Upper lobe of right lung (tissue), 1 donor: ENCODE measurements around the gene IL6ST. TPM values are rescaled to one million over a fixed set of nuclear protein-coding genes. Genes with fewer than 3 reads are reported as not detected.

ENCODE experiments used
- ATAC-seq: fragments of 200-7000 bp; cut with Tn5 transposase; one replicate; pipeline ENCODE4 v1.9.1; 2020; ENCODE audit warnings: mild to moderate bottlenecking, moderate library complexity
- DNase-seq: peaks from one replicate; pipeline ENCODE4 v3.0.0-alpha.2; 2020
- H3K27ac ChIP-seq: fragments of 200-600 bp; one replicate; pipeline ENCODE4 v1.8.0; 2022
- H3K27me3 ChIP-seq: fragments of 200-600 bp; one replicate; pipeline ENCODE4 v1.8.0; 2022; ENCODE audit warnings: mild to moderate bottlenecking
- H3K36me3 ChIP-seq: fragments of 200-600 bp; one replicate; pipeline ENCODE4 v1.8.0; 2022
- H3K4me1 ChIP-seq: fragments of 200-600 bp; one replicate; pipeline ENCODE4 v1.8.0; 2022
- H3K4me3 ChIP-seq: fragments of 200-600 bp; one replicate; pipeline ENCODE4 v1.8.0; 2022; ENCODE audit warnings: mild to moderate bottlenecking
- H3K9me3 ChIP-seq: fragments of 200-600 bp; one replicate; pipeline ENCODE4 v1.8.0; 2022
- intact Hi-C: fragments of 100-400 bp; cut with DNase I; formaldehyde crosslinking; loops from one replicate; pipeline ENCODE4 v1.11.0; 2022
- total RNA-seq: library from RNA; stranded (reverse); fragmentation: NEBNext Ultra II Directional; extraction: Animal tissue kit (Norgen Biotek cat#: 25700); gene quantifications from one replicate; pipeline ENCODE4 v1.2.1, GENCODE V29; 2021
- TF ChIP-seq, protein P1 (sequence below): fragments of 200-600 bp; IDR thresholded peaks from one replicate; pipeline ENCODE4 v1.8.0; 2022; ENCODE audit warnings: antibody characterized with exemption
- donor health status: DM: no; HTN: yes; CAD: no; lungs with severe emphysema.

The IL6ST gene
- total RNA-seq, 1 donor from 2014 or later, result 435 TPM

DNA sequence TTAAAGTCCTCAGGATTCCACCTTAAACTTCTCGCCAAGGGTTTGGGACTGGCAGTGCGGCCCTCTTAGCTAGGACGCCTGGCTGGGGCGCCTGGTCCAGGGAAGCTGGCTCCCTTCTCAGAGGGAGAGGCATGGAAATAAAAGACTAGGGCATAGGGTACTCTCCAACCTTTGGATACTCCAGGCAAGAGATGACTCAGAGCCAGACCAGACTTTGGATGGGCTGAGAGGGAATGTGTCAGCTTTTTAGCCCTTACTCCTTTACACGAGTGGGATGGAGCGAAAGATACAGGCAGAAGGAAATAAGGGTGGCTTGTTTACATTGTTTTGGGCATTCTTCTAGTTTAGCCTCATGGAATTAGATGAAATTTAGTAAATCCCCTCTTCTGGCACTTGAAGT is 95.4 kb downstream of the IL6ST start:
- ATAC-seq (no peak), DNase-seq (no peak)
- Histone ChIP-seq H3K4me3 (no peak overlapping the region), H3K9me3 (no peaks in the 10 kb centered on the region), H3K27ac (no peak overlapping the region), H3K27me3 (no peaks in the 10 kb centered on the region), H3K36me3 (no peaks in the 10 kb centered on the region), H3K4me1 (no peaks in the 10 kb centered on the region)
- TF ChIP-seq, protein P1, sequence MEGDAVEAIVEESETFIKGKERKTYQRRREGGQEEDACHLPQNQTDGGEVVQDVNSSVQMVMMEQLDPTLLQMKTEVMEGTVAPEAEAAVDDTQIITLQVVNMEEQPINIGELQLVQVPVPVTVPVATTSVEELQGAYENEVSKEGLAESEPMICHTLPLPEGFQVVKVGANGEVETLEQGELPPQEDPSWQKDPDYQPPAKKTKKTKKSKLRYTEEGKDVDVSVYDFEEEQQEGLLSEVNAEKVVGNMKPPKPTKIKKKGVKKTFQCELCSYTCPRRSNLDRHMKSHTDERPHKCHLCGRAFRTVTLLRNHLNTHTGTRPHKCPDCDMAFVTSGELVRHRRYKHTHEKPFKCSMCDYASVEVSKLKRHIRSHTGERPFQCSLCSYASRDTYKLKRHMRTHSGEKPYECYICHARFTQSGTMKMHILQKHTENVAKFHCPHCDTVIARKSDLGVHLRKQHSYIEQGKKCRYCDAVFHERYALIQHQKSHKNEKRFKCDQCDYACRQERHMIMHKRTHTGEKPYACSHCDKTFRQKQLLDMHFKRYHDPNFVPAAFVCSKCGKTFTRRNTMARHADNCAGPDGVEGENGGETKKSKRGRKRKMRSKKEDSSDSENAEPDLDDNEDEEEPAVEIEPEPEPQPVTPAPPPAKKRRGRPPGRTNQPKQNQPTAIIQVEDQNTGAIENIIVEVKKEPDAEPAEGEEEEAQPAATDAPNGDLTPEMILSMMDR, result no peak
- intact Hi-C loops, result no loop called here

DNA sequence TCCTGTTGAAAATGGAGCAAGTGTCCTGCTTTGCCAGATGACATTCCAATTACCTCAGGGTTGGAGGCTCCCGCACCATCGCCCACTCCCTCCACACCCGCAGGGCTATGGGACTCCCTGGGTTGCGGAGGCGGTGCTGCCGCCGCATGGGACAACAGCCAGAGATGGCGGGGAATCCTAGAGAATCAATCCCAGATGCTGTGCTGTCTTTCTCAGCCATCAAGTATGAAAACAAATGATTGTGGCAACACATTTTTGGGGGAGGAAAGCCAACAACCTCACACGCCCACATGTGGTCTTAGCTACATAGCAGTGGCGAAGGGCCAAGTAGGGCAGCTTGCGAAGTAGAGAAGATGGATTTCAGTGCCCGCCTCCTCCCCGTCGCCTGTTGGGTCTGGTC is 96.9 kb downstream of the IL6ST start:
- TF ChIP-seq, protein P1, result no peak
- H3K36me3 ChIP-seq, result no peaks in the 10 kb centered on the region
- DNase-seq (no peak), ATAC-seq (peak; percentile 42)
- intact Hi-C loops, result no loop called here
- H3K4me1 ChIP-seq, result no peaks in the 10 kb centered on the region
- no peaks in the 10 kb centered on the region for H3K9me3 ChIP-seq
- H3K4me3 ChIP-seq, result no peak overlapping the region
- H3K27ac ChIP-seq, result no peak overlapping the region
- no peaks in the 10 kb centered on the region for H3K27me3 ChIP-seq

DNA sequence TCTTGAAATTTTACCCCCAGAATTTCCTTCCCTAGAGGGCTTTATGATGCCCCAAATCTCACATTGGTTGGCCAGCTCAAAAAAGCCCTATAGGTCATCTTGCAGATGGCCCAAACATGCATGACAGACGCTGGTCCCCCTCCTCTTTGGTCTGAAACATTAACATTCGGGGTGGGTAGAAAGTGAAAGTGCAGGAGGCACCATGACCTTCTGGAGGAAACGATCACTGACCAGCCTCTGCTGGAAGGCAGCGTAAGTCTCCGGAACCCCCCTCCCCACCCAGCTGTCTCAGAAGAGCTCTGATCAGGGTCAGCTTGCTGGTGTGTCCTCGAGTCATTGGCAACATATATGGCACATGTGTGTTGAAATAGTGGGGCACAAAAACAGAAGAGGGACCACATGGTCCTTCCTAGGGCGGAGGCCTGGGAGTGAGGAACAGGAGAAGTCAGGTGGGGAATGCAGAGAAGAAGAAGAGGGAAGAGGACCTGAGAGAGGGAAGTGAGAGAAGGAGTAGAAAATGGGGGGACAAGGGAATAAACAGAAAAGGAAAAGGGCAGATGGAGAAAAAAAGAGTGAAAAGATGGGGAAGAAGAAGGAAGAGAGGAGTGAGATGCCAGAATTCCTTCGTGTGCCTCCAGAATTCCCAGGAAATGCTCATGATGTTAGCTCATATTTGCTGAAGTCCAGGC is 97.4 kb downstream of the IL6ST start:
- no peaks in the 10 kb centered on the region for H3K36me3 ChIP-seq
- TF ChIP-seq, protein P1, result no peak
- no peak overlapping the region for H3K27ac ChIP-seq
- H3K4me3 ChIP-seq, result no peak overlapping the region
- no peaks in the 10 kb centered on the region for H3K27me3 ChIP-seq
- no peaks in the 10 kb centered on the region for H3K9me3 ChIP-seq
- DNase-seq (no peak), ATAC-seq (no peak)
- intact Hi-C loops, result no loop called here
- no peaks in the 10 kb centered on the region for H3K4me1 ChIP-seq

DNA sequence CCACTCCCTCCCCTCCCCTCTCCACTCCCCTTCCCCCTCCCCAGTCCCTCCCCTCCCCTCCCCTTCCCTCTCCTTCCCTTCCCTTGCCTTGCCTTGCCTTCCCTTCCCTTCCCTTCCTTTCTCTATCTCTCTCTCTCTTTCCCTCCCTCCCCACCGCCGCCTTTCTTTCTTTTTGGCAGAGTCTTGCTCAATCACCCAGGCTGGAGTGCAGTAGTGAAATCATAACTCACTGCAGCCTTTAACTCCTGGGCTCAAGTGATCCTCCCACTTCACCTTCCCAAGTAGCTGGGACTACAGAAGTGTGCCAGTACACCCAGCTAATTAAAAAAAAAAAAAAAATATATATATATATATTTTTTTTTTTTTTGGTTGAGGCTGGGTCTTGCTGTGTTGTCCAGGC is 98.1 kb downstream of the IL6ST start:
- H3K27me3 ChIP-seq, result no peaks in the 10 kb centered on the region
- H3K4me1 ChIP-seq, result no peaks in the 10 kb centered on the region
- H3K36me3 ChIP-seq, result no peaks in the 10 kb centered on the region
- no peak for DNase-seq
- TF ChIP-seq, protein P1, result no peak
- H3K27ac ChIP-seq, result no peak overlapping the region
- ATAC-seq, result peak; percentile 45
- intact Hi-C loops, result no loop called here
- no peaks in the 10 kb centered on the region for H3K9me3 ChIP-seq
- no peak overlapping the region for H3K4me3 ChIP-seq

DNA sequence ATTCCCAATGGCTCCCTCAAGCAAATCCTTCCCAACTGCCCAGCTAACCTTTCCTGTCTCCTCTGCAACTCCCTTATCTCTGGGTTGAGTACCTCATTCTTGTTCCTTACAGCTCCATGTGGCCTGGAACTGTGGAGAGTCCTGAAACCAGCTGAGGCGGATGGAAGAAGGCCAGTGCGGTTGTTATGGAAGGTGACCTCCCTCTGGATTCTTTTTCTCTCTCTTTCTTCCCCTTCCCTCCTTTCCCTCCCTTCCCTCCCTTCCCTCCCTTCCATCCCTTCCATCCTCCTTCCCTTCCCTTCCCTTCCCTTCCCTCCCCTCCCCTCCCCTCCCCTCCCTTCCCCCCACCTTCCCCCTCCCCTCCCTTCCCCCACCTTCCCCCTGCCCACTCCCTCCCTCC is 98.5 kb downstream of the IL6ST start:
- ATAC-seq (no peak), DNase-seq (no peak)
- no peaks in the 10 kb centered on the region for H3K36me3 ChIP-seq
- H3K27ac ChIP-seq, result no peak overlapping the region
- no peaks in the 10 kb centered on the region for H3K27me3 ChIP-seq
- intact Hi-C loops, result no loop called here
- H3K4me3 ChIP-seq, result no peak overlapping the region
- H3K4me1 ChIP-seq, result no peaks in the 10 kb centered on the region
- TF ChIP-seq, protein P1, result no peak
- H3K9me3 ChIP-seq, result no peaks in the 10 kb centered on the region

DNA sequence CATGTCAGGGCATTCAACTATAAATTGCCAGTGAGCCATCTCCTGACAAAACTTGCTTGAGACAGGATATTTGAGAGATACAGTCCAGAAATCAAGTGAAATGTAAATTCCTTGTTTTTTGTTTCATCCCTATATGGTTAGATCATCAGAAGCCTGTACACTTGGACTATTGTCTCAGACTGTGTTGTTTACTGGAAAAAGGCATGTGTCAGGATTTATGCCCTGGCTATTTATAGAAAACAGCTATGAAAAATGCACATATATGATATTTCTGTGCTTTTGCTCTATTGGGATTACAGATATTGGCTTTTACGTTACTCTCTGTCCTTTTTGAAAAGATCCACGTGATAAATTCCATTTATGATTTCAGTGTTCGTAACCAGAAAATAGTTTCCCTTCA is 99.4 kb downstream of the IL6ST start:
- TF ChIP-seq, protein P1, result no peak
- ATAC-seq (no peak), DNase-seq (no peak)
- Histone ChIP-seq H3K27ac (no peak overlapping the region), H3K27me3 (no peaks in the 10 kb centered on the region), H3K9me3 (no peaks in the 10 kb centered on the region), H3K4me1 (no peaks in the 10 kb centered on the region), H3K4me3 (no peak overlapping the region), H3K36me3 (no peaks in the 10 kb centered on the region)
- intact Hi-C loops, result no loop called here
